ENCODE measurements around the gene PCDHGB2.
A peak's percentile ranks its signal among the peaks of the same experiment; 100 is the strongest.
"Not testable (repeated sequence)": the region's sequence is repeated elsewhere in the genome, so short reads cannot be mapped to it uniquely, and the experiment has no call there.

PCDHGB2 gene

DNA sequence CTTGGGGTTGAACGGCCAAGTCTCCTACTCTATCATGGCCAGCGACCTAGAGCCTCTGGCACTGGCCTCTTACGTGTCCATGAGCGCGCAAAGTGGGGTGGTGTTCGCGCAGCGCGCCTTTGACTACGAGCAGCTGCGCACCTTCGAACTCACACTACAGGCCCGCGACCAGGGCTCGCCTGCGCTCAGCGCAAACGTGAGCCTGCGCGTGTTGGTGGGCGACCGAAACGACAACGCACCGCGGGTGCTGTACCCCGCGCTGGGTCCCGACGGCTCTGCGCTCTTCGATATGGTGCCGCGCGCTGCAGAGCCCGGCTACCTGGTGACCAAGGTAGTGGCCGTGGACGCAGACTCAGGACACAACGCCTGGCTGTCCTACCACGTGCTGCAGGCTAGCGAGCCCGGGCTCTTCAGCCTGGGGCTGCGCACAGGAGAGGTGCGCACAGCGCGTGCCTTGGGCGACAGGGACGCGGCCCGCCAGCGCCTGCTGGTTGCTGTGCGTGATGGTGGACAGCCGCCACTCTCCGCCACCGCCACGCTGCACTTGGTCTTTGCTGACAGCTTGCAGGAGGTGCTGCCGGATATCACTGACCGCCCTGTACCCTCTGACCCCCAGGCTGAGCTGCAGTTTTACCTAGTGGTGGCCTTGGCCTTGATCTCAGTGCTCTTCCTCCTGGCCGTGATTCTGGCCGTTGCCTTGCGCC lies 39.9 kb downstream of the PCDHGB2 start:
- DNase-seq (ENCODE audit: low read depth): no peak
- TF ChIP-seq, protein P1, sequence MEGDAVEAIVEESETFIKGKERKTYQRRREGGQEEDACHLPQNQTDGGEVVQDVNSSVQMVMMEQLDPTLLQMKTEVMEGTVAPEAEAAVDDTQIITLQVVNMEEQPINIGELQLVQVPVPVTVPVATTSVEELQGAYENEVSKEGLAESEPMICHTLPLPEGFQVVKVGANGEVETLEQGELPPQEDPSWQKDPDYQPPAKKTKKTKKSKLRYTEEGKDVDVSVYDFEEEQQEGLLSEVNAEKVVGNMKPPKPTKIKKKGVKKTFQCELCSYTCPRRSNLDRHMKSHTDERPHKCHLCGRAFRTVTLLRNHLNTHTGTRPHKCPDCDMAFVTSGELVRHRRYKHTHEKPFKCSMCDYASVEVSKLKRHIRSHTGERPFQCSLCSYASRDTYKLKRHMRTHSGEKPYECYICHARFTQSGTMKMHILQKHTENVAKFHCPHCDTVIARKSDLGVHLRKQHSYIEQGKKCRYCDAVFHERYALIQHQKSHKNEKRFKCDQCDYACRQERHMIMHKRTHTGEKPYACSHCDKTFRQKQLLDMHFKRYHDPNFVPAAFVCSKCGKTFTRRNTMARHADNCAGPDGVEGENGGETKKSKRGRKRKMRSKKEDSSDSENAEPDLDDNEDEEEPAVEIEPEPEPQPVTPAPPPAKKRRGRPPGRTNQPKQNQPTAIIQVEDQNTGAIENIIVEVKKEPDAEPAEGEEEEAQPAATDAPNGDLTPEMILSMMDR (IDR thresholded peaks at IDR 0.05; ENCODE audit: low read depth, low read length, missing control alignments): no peak
- no peak overlapping the region for H3K4me3 ChIP-seq (ENCODE audit: low read depth, low read length)

DNA sequence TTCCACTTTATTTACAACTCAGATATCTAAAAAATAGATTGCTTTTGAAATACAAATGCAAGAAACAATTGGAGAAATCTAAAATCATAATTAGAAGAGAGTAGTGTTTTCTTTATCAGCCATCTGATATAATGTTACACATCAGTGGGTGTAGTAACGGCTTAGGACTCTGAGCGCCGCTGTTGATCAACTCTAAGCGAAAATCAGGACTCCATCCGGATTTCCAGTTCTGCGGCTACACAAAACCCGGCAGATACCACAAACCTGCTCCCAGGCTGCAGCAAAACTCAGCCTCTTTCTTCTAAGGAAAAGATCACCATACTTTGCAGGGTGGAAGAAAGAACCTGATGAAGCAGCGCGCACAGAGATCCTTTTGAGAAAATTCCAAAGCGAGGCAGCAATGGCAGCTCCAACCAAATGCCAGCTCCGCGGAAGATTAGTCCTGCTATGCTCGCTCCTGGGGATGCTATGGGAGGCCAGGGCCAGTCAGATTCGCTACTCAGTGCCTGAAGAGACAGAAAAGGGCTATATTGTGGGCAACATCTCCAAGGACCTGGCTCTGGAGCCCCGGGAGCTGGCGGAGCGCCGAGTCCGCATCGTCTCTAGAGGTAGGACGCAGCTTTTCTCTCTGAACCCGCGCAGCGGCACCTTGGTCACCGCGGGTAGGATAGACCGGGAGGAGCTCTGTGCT lies 42.9 kb downstream of the PCDHGB2 start, which contains the start of gene PCDHGA9:
Gene PCDHGA9 (plus strand): TSS at position 226 of the 691 bp plus-strand sequence. CDS start 175 bp downstream, at position 401.
- no peak for DNase-seq (ENCODE audit: low read depth)

DNA sequence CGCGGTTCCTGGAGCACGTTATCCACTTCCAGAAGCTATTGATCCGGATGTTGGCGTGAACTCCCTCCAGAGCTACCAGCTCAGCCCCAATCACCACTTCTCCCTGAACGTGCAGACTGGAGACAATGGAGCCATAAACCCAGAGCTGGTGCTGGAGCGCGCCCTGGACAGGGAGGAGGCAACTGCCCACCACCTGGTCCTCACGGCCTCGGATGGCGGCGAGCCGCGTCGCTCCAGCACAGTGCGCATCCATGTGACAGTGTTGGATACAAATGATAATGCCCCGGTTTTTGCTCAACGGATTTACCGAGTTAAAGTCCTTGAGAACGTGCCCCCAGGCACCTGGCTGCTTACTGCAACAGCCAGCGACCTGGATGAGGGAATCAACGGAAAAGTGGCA lies 43.6 kb downstream of the PCDHGB2 start:
- no peak for DNase-seq (ENCODE audit: low read depth)
- H3K4me3 ChIP-seq (ENCODE audit: low read depth, low read length): no peak overlapping the region
- TF ChIP-seq, protein P1 (IDR thresholded peaks at IDR 0.05; ENCODE audit: low read depth, low read length, missing control alignments): no peak

More for the DNA sequence above, 42.9 kb downstream of the PCDHGB2 start, which contains the start of gene PCDHGA9:
- TF ChIP-seq, protein P1 (IDR thresholded peaks at IDR 0.05; ENCODE audit: low read depth, low read length, missing control alignments): peak; percentile 54
- H3K4me3 ChIP-seq (ENCODE audit: low read depth, low read length): peak within 1 kb of the TSS; percentile 0; the same call in 1 of the 2 replicates

GRCh38 chr5:141407790-141408505 lies 48.2 kb downstream of the PCDHGB2 start, which contains the start of gene PCDHGB6:
TSS of gene PCDHGB6 (plus strand) at chr5:141408021. CDS start at chr5:141408203, 182 bp downstream.
- DNase-seq (ENCODE audit: low read depth): not testable (repeated sequence)
- TF ChIP-seq, protein P1 (IDR thresholded peaks at IDR 0.05; ENCODE audit: low read depth, low read length, missing control alignments): peak; percentile 91
- H3K4me3 ChIP-seq (ENCODE audit: low read depth, low read length): peak within 1 kb of the TSS; percentile 62

- TF ChIP-seq, protein P1 (IDR thresholded peaks at IDR 0.05; ENCODE audit: low read depth, low read length, missing control alignments): no peak
- H3K4me3 ChIP-seq (ENCODE audit: low read depth, low read length): no peak overlapping the region
- DNase-seq (ENCODE audit: low read depth): no peak
These were observed 50.0 kb downstream of the PCDHGB2 start for GRCh38 chr5:141409598-141410306.

DNA sequence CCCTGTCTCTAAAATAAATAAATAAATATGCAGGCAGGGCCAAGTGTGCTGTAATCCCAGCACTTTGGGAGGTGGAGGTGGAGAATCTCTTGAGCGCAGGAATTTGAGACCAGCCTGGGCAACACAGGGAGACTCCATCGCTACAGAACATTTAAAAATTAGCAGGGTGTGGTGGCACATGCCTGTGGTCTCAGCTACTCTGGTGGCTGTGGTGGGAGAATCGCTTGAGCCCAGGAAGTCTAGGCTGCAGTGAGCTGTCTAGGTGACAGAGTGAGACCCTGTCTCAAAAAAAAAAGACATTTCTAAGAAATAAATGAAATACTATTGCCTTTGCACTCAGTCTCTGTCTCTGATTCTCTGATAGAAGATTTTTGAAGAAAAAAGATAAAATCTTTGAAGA lies 51.8 kb downstream of the PCDHGB2 start:
- no peak for DNase-seq (ENCODE audit: low read depth)
- H3K4me3 ChIP-seq (ENCODE audit: low read depth, low read length): no peak overlapping the region
- TF ChIP-seq, protein P1 (IDR thresholded peaks at IDR 0.05; ENCODE audit: low read depth, low read length, missing control alignments): no peak
